Measurements from ENCODE around the gene ZFPM1. TPM values are rescaled to one million over a fixed set of nuclear protein-coding genes. Genes with fewer than 3 reads are reported as not detected.
A peak's percentile ranks its signal among the peaks of the same experiment; 100 is the strongest.

The ZFPM1 gene
- total and polyA plus RNA-seq, 2 experiments from 2014 or later, result 0.53 to 2.2 TPM

- TF ChIP-seq ETS1 (IDR thresholded peaks at IDR 0.05) (no peak), EZH2 (IDR thresholded peaks at IDR 0.05; ENCODE audit: low read depth, unreplicated experiment) (no peak)
These were observed 25.7 kb upstream of the ZFPM1 start (continued) for GRCh38 chr16:88427376-88427775.

GRCh38 chr16:88428156-88428555 is 24.9 kb upstream of the ZFPM1 start:
- no peak overlapping the region for H3K4me3 ChIP-seq
- no peak overlapping the region for H3K27ac Mint-ChIP-seq
- TF ChIP-seq REST (IDR thresholded peaks at IDR 0.05; ENCODE audit: unreplicated experiment), result no peak
- TF ChIP-seq ZNF331 (CRISPR knock-in tag; IDR thresholded peaks at IDR 0.05; ENCODE audit: low read depth), result no peak
- no peak for TF ChIP-seq EZH2 (IDR thresholded peaks at IDR 0.05; ENCODE audit: low read depth, unreplicated experiment)
- no peak for TF ChIP-seq POLR2AphosphoS5 (IDR thresholded peaks at IDR 0.05; ENCODE audit: low read depth)
- no peaks in the 10 kb centered on the region for H3K4me1 ChIP-seq (ENCODE audit: insufficient read depth)
- no peak for ATAC-seq
- H3K9me3 Mint-ChIP-seq, result no peaks in the 10 kb centered on the region
- H4K20me1 ChIP-seq (replicated peaks; ENCODE audit: insufficient read depth), result no peaks in the 10 kb centered on the region
- DNase-seq (ENCODE audit: low spot score), result no peak
- no peaks in the 10 kb centered on the region for H3K27me3 ChIP-seq (ENCODE audit: insufficient read depth)
- no peaks in the 10 kb centered on the region for H3K36me3 ChIP-seq (ENCODE audit: insufficient read depth)
- H3F3A ChIP-seq (replicated peaks; ENCODE audit: low read depth), result no peaks in the 10 kb centered on the region
- H3K4me3 Mint-ChIP-seq, result no peak overlapping the region
- H2AFZ ChIP-seq, result no peak overlapping the region
- H3K4me2 ChIP-seq, result no peak overlapping the region
- H3K4me1 Mint-ChIP-seq, result peaks cover 2% of the 10 kb centered on the region; the same call in 2 of the 3 replicates
- no peaks in the 10 kb centered on the region for H3K9me2 ChIP-seq (ENCODE audit: insufficient read depth)
- H3K79me2 ChIP-seq (replicated peaks; ENCODE audit: insufficient read depth), result no peaks in the 10 kb centered on the region
- peaks cover 15% of the 10 kb centered on the region for H3K27me3 Mint-ChIP-seq (ENCODE audit: insufficient read depth, low read depth, poor library complexity)
- H3K27ac ChIP-seq (ENCODE audit: low read depth), result no peak overlapping the region
- no peaks in the 10 kb centered on the region for H3K36me3 Mint-ChIP-seq (ENCODE audit: low read depth)

- Histone ChIP-seq H4K20me1 (replicated peaks; ENCODE audit: insufficient read depth) (no peaks in the 10 kb centered on the region), H3K36me3 (ENCODE audit: insufficient read depth) (no peaks in the 10 kb centered on the region), H3K79me2 (replicated peaks; ENCODE audit: insufficient read depth) (no peaks in the 10 kb centered on the region), H3K9me2 (ENCODE audit: insufficient read depth) (no peaks in the 10 kb centered on the region), H2AFZ (no peak overlapping the region), H3K4me2 (no peak overlapping the region), H3K4me3 (no peak overlapping the region), H3F3A (replicated peaks; ENCODE audit: low read depth) (no peaks in the 10 kb centered on the region), H3K27ac (ENCODE audit: low read depth) (no peak overlapping the region), H3K4me1 (ENCODE audit: insufficient read depth) (no peaks in the 10 kb centered on the region), H3K27me3 (ENCODE audit: insufficient read depth) (no peaks in the 10 kb centered on the region)
- TF ChIP-seq EZH2 (IDR thresholded peaks at IDR 0.05; ENCODE audit: low read depth, unreplicated experiment), result no peak
- no peak for TF ChIP-seq JUNB (IDR thresholded peaks at IDR 0.05; ENCODE audit: unreplicated experiment)
- TF ChIP-seq CREB1 (CRISPR knock-in tag; IDR thresholded peaks at IDR 0.05; ENCODE audit: low read depth), result no peak
- TF ChIP-seq CTCF (conservative IDR thresholded peaks at IDR 0.05; ENCODE audit: low read depth in 2 of 2), result peak in 1 of 2 experiments; percentile 14; a peak in 2 of 4 replicates
- H3K4me1 Mint-ChIP-seq, result peaks cover 2% of the 10 kb centered on the region; the same call in 2 of the 3 replicates
- ATAC-seq (no peak), DNase-seq (ENCODE audit: low spot score) (no peak)
- peaks cover 15% of the 10 kb centered on the region for H3K27me3 Mint-ChIP-seq (ENCODE audit: insufficient read depth, low read depth, poor library complexity)
- no peaks in the 10 kb centered on the region for H3K9me3 Mint-ChIP-seq
- H3K4me3 Mint-ChIP-seq, result no peak overlapping the region
- H3K27ac Mint-ChIP-seq, result no peak overlapping the region
- H3K36me3 Mint-ChIP-seq (ENCODE audit: low read depth), result no peaks in the 10 kb centered on the region
These were observed 24.3 kb upstream of the ZFPM1 start for GRCh38 chr16:88428616-88429386.

Measured in GM23338 (cell line).